HCT116 (cell line): ENCODE measurements around the gene RNF146. TPM values are rescaled to one million over a fixed set of nuclear protein-coding genes. Genes with fewer than 3 reads are reported as not detected.

ENCODE experiments used
- ATAC-seq: fragments of 200-7000 bp; cut with Tn5 transposase; 2 replicates; pipeline ENCODE4 v1.9.1; 2020; ENCODE audit warnings: mild to moderate bottlenecking, moderate library complexity
- BruUV-seq: library from RNA; stranded (reverse); fragments of 400-500 nt; replicated peaks from 2 replicates; lab custom pipeline; 2021; lab: Mats Ljungman, UMichigan
- CTCF ChIA-PET: fragments of 300-600 bp; sonication (Branson Sonifier 250); formaldehyde crosslinking; loops from one replicate; lab custom pipeline; 2021; ENCODE audit warnings: antibody characterized with exemption; lab: Charles Lee
- POLR2A ChIA-PET: fragments of 300-600, 350-600 bp; sonication (Branson Sonifier 250); formaldehyde crosslinking; loops from one replicate; lab custom pipeline; 2021; ENCODE audit warnings: antibody characterized with exemption; lab: Charles Lee
- RAD21 ChIA-PET, 2 experiments: fragments of 300-600 bp; sonication (Branson Sonifier 250); formaldehyde crosslinking; loops; one replicate each; lab custom pipeline; 2023; ENCODE audit warnings: low total read pairs in 2 of 2; ENCODE audit not compliant: uncharacterized antibody in 2 of 2, unreplicated experiment in 2 of 2, low non-redundant PET in 1 of 2; lab: Charles Lee
- DNase-seq: peaks from one replicate; pipeline ENCODE4 v3.0.0-alpha.2; 2010; ENCODE audit warnings: low read depth, low spot score
- H2AFZ ChIP-seq: fragments of 200-600 bp; shearing (Covaris generic), sonication (generic); 2 replicates; pipeline ENCODE4 v1.6.1; 2017; ENCODE audit warnings: low read depth, mixed run types, mixed read lengths, antibody characterized with exemption, low read length; ENCODE audit not compliant: poor library complexity, severe bottlenecking
- H3K27ac ChIP-seq: 2 replicates; pipeline ENCODE4 v1.5.1; 2012; ENCODE audit warnings: low read depth, low read length
- H3K27me3 ChIP-seq: fragments of 200-600 bp; sonication (generic); 2 replicates; pipeline ENCODE4 v1.6.1; 2016; ENCODE audit warnings: mixed run types, low read length, mixed read lengths; ENCODE audit not compliant: insufficient read depth
- H3K36me3 ChIP-seq, 2 experiments: fragments of 200-500 bp in 1 of 2; fragments of 200-600 bp in 1 of 2; sonication (Bioruptor generic) in 1 of 2; sonication (generic) in 1 of 2; 2 replicates each; pipeline versions ENCODE4 v1.5.1 to v1.6.1; 2014 to 2016; ENCODE audit warnings: low read length in 2 of 2, inconsistent platforms in 1 of 2, mixed read lengths in 1 of 2, mixed run types in 1 of 2; ENCODE audit not compliant: insufficient read depth in 2 of 2, control insufficient read depth in 1 of 2
- H3K4me1 ChIP-seq, 2 experiments: fragments of 200-600 bp in 1 of 2; sonication (generic) in 1 of 2; 2 replicates each; pipeline versions ENCODE4 v1.5.1 to v1.6.1; 2012 to 2017; ENCODE audit warnings: low read length in 2 of 2, inconsistent platforms in 1 of 2, mild to moderate bottlenecking in 1 of 2, mixed read lengths in 1 of 2, mixed run types in 1 of 2, moderate library complexity in 1 of 2; ENCODE audit not compliant: insufficient read depth in 2 of 2, control insufficient read depth in 1 of 2
- H3K4me2 ChIP-seq: fragments of 200-600 bp; sonication (generic); 2 replicates; pipeline ENCODE4 v1.6.1; 2017; ENCODE audit warnings: mixed run types, low read length, mixed read lengths
- H3K4me3 ChIP-seq, 2 experiments: fragments of 200-600 bp in 1 of 2; sonication (generic) in 1 of 2; replicated peaks in 1 of 2; 2 replicates each; pipeline ENCODE4 v1.5.1; 2011 to 2016; ENCODE audit warnings: low read length in 2 of 2, control low read depth in 1 of 2, low read depth in 1 of 2, mild to moderate bottlenecking in 1 of 2, mixed read lengths in 1 of 2, mixed run types in 1 of 2
- H3K79me2 ChIP-seq: fragments of 200-600 bp; sonication (generic); 2 replicates; pipeline ENCODE4 v1.6.1; 2017; ENCODE audit warnings: mild to moderate bottlenecking, mixed run types, low read length, moderate library complexity, mixed read lengths; ENCODE audit not compliant: insufficient read depth
- H3K9ac ChIP-seq: fragments of 200-600 bp; sonication (generic); 2 replicates; pipeline ENCODE4 v1.6.1; 2016; ENCODE audit warnings: low read length, mixed read lengths
- H3K9me2 ChIP-seq: fragments of 200-600 bp; sonication (generic), shearing (Covaris generic); 2 replicates; pipeline ENCODE4 v1.6.1; 2017; ENCODE audit warnings: mixed run types, mild to moderate bottlenecking, moderate library complexity; ENCODE audit not compliant: insufficient read depth
- H3K9me3 ChIP-seq, 2 experiments: fragments of 200-500 bp in 1 of 2; fragments of 200-600 bp in 1 of 2; sonication (Bioruptor generic) in 1 of 2; sonication (generic) in 1 of 2; 2 replicates each; pipeline ENCODE4 v1.6.1; 2014 to 2017; ENCODE audit warnings: low read length in 2 of 2, mixed read lengths in 2 of 2, inconsistent platforms in 1 of 2, low read depth in 1 of 2, mild to moderate bottlenecking in 1 of 2, mixed run types in 1 of 2, moderate library complexity in 1 of 2; ENCODE audit not compliant: control insufficient read depth in 1 of 2, insufficient read depth in 1 of 2
- H4K20me1 ChIP-seq: fragments of 200-600 bp; sonication (generic), shearing (Covaris generic); 2 replicates; pipeline ENCODE4 v1.6.1; 2017; ENCODE audit warnings: mixed run types, mild to moderate bottlenecking, moderate library complexity; ENCODE audit not compliant: insufficient read depth
- ATF3 ChIP-seq: IDR thresholded peaks from 2 replicates; pipeline ENCODE4 v1.6.1; 2012
- CBX3 ChIP-seq: IDR thresholded peaks from 2 replicates; pipeline ENCODE4 v1.6.1; 2012; ENCODE audit warnings: low read depth
- EGR1 ChIP-seq: IDR thresholded peaks from 2 replicates; pipeline ENCODE4 v1.6.1; 2012; ENCODE audit warnings: low read depth
- POLR2A ChIP-seq: IDR thresholded peaks from 2 replicates; pipeline ENCODE4 v1.7.0; 2011; ENCODE audit warnings: borderline replicate concordance; ENCODE audit not compliant: insufficient read depth, insufficient read length; ENCODE audit errors: extremely low read depth
- SIN3A ChIP-seq: IDR thresholded peaks from 2 replicates; pipeline ENCODE4 v1.6.1; 2012; ENCODE audit warnings: low read depth
- SRF ChIP-seq: IDR thresholded peaks from 2 replicates; pipeline ENCODE4 v1.6.1; 2012; ENCODE audit warnings: low read depth
- YY1 ChIP-seq: IDR thresholded peaks from 2 replicates; pipeline ENCODE4 v1.6.1; 2011; ENCODE audit warnings: low read length, low read depth, moderate library complexity, mild to moderate bottlenecking; ENCODE audit not compliant: insufficient replicate concordance; ENCODE audit errors: extremely low read depth
- ZFX ChIP-seq: fragments of 450-650 bp; IDR thresholded peaks from 2 replicates; pipeline ENCODE4 v1.6.1; 2017
- ZNF274 ChIP-seq: fragments of 200-500 bp; sonication (Bioruptor generic); IDR thresholded peaks from 2 replicates; pipeline ENCODE4 v1.6.1; 2014; ENCODE audit warnings: mild to moderate bottlenecking, low read depth, low read length, inconsistent platforms
- intact Hi-C: fragments of 100-400 bp; cut with micrococcal nuclease; formaldehyde crosslinking; loops from 2 replicates; pipeline ENCODE4 v1.10.0; 2022
- total RNA-seq: library from RNA; stranded (reverse); gene quantifications from one replicate; pipeline ENCODE4 v1.2.1, GENCODE V29; 2021; ENCODE audit not compliant: unreplicated experiment
- TF ChIP-seq, protein P1 (sequence below), 3 experiments: fragments of 200-600 bp in 1 of 3; sonication (generic) in 1 of 3; IDR thresholded peaks in 2 of 3; conservative IDR thresholded peaks in 1 of 3; 2 replicates each; pipeline ENCODE4 v1.5.1; 2012 to 2017; ENCODE audit warnings: low read depth in 2 of 3, low read length in 2 of 3, antibody characterized with exemption in 1 of 3, borderline replicate concordance in 1 of 3, control low read depth in 1 of 3, mild to moderate bottlenecking in 1 of 3, mixed read lengths in 1 of 3, mixed run types in 1 of 3, moderate library complexity in 1 of 3; ENCODE audit not compliant: insufficient read depth in 1 of 3
- TF ChIP-seq, protein P2 (sequence below): IDR thresholded peaks from 2 replicates; pipeline ENCODE4 v1.6.1; 2011; ENCODE audit warnings: mild to moderate bottlenecking, low read length, moderate library complexity; ENCODE audit not compliant: insufficient replicate concordance; ENCODE audit errors: extremely low read depth

Gene RNF146
- total RNA-seq, 1 experiment from 2014 or later: 17.6 TPM

DNA sequence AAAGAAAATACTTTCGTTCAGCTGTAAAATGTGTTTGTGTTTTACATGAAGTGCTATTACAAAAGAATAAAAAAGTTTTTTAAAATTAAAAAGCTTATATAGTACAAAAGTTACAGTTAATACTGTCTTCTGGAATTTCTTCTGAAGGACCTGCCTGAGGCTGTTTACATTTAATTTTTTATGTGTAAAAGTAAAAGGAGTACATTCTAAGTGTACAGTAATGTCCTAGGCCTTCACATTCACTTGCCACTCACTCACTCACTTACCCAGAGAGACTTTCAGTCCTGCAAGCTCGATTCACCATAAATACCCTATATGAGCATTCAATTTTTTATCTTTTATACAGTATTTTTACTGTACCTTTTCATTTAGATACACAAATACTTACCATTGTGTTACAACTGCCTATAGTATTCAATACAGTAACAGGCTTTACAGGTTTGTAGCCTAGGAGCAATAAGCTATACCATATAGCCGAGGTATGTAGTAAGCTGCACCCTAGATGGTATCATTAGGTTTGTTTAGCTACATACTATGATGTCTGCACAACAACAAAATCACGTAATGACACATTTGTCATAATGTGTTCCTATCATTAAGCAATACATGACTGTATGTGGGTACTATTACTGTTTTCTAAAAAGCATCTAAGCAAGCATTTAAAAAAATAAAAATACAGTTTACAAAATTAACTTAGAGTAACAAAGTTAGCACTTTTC lies 33.0 kb downstream of the RNF146 start:
- ChIA-PET RAD21 (no interaction called here), POLR2A (interaction anchor here (0.8 kb wide), 1 partner anchor 33 kb away, joined by 3 read pairs; the partner anchor contains the start of gene RNF146), CTCF (interaction anchor here (1.5 kb wide), 1 partner anchor 239 kb away, joined by 5 read pairs; no protein-coding TSS in a partner anchor)
- Histone ChIP-seq H3K27me3 (no peaks in the 10 kb centered on the region), H3K79me2 (peaks cover 37% of the 10 kb centered on the region), H3K9ac (no peak overlapping the region), H3K4me3 (no peak overlapping the region), H3K27ac (no peak overlapping the region), H3K4me2 (no peak overlapping the region), H3K4me1 (no peaks in the 10 kb centered on the region), H2AFZ (no peak overlapping the region), H4K20me1 (0 out of 2 replicates have a peak, but pooled peaks cover 3% of the 10 kb centered on the region), H3K9me3 (no peaks in the 10 kb centered on the region), H3K9me2 (no peaks in the 10 kb centered on the region), H3K36me3 (no peaks in the 10 kb centered on the region; a peak in 1 of 4 replicates)
- DNase-seq (no peak), ATAC-seq (no peak)
- TF ChIP-seq, protein P1, sequence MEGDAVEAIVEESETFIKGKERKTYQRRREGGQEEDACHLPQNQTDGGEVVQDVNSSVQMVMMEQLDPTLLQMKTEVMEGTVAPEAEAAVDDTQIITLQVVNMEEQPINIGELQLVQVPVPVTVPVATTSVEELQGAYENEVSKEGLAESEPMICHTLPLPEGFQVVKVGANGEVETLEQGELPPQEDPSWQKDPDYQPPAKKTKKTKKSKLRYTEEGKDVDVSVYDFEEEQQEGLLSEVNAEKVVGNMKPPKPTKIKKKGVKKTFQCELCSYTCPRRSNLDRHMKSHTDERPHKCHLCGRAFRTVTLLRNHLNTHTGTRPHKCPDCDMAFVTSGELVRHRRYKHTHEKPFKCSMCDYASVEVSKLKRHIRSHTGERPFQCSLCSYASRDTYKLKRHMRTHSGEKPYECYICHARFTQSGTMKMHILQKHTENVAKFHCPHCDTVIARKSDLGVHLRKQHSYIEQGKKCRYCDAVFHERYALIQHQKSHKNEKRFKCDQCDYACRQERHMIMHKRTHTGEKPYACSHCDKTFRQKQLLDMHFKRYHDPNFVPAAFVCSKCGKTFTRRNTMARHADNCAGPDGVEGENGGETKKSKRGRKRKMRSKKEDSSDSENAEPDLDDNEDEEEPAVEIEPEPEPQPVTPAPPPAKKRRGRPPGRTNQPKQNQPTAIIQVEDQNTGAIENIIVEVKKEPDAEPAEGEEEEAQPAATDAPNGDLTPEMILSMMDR (IDR thresholded peaks at IDR 0.05 in 2 of 3, conservative IDR thresholded peaks at IDR 0.05 in 1 of 3; ENCODE audit: borderline replicate concordance in 1 of 3, insufficient read depth in 1 of 3, low read depth in 2 of 3, low read length in 2 of 3): no peak
- TF ChIP-seq SIN3A: no peak
- no TSS peak for BruUV-seq
- intact Hi-C loops: no loop called here

- H3K4me1 ChIP-seq: no peaks in the 10 kb centered on the region
- H3K27ac ChIP-seq: no peak overlapping the region
- H2AFZ ChIP-seq: no peak overlapping the region
- no peak overlapping the region for H3K4me2 ChIP-seq
- no peaks in the 10 kb centered on the region for H3K9me3 ChIP-seq
- 0 out of 2 replicates have a peak, but pooled peaks cover 3% of the 10 kb centered on the region for H4K20me1 ChIP-seq
- RAD21 ChIA-PET: no interaction called here
- intact Hi-C loops: no loop called here
- H3K4me3 ChIP-seq: no peak overlapping the region
- no peaks in the 10 kb centered on the region for H3K9me2 ChIP-seq
- no peak for DNase-seq
- no peak overlapping the region for H3K9ac ChIP-seq
- peaks cover 40% of the 10 kb centered on the region for H3K79me2 ChIP-seq
- POLR2A ChIA-PET: no interaction called here
- CTCF ChIA-PET: interaction anchor here (1.5 kb wide), 1 partner anchor 238 kb away, joined by 5 read pairs; no protein-coding TSS in a partner anchor
- ATAC-seq: no peak
- no peaks in the 10 kb centered on the region for H3K27me3 ChIP-seq
- no peaks in the 10 kb centered on the region; a peak in 1 of 4 replicates for H3K36me3 ChIP-seq
- no TSS peak for BruUV-seq
- TF ChIP-seq EGR1 (no peak), ATF3 (no peak), YY1 (no peak), POLR2A (no peak), ZFX (no peak), ZNF274 (no peak), CBX3 (no peak), SRF (no peak), SIN3A (no peak)
- TF ChIP-seq, protein P2, sequence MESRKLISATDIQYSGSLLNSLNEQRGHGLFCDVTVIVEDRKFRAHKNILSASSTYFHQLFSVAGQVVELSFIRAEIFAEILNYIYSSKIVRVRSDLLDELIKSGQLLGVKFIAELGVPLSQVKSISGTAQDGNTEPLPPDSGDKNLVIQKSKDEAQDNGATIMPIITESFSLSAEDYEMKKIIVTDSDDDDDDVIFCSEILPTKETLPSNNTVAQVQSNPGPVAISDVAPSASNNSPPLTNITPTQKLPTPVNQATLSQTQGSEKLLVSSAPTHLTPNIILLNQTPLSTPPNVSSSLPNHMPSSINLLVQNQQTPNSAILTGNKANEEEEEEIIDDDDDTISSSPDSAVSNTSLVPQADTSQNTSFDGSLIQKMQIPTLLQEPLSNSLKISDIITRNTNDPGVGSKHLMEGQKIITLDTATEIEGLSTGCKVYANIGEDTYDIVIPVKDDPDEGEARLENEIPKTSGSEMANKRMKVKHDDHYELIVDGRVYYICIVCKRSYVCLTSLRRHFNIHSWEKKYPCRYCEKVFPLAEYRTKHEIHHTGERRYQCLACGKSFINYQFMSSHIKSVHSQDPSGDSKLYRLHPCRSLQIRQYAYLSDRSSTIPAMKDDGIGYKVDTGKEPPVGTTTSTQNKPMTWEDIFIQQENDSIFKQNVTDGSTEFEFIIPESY: no peak
Measured at GRCh38 chr6:127300411-127300810, 33.7 kb downstream of the RNF146 start.
